GM23338 (cell line): ENCODE results near the gene SERPINB13.

ENCODE experiments used
- CREB1 ChIP-seq: fragments of 250-450 bp; sonication (Bioruptor Pico); IDR thresholded peaks from 2 replicates; pipeline ENCODE4 v1.5.0; 2020; ENCODE audit warnings: low read depth, mild to moderate bottlenecking, moderate library complexity
- CTCF ChIP-seq, 2 experiments: fragments of 200-600 bp in 1 of 2; sonication (generic) in 1 of 2; conservative IDR thresholded peaks; 2 replicates each; pipeline versions ENCODE4 v1.5.1 to v1.6.1; 2016 to 2017; ENCODE audit warnings: antibody characterized with exemption in 2 of 2, low read depth in 2 of 2, mild to moderate bottlenecking in 2 of 2, moderate library complexity in 1 of 2
- EZH2 ChIP-seq: fragments of 200-600 bp; sonication (generic); IDR thresholded peaks from one replicate; pipeline ENCODE4 v1.8.0; 2017; ENCODE audit warnings: antibody characterized with exemption, mild to moderate bottlenecking, low read depth; ENCODE audit not compliant: unreplicated experiment
- EZH2phosphoT487 ChIP-seq: fragments of 200-600 bp; sonication (generic); IDR thresholded peaks from one replicate; pipeline ENCODE4 v1.8.1; 2018; ENCODE audit warnings: antibody characterized with exemption; ENCODE audit not compliant: unreplicated experiment
- JUNB ChIP-seq: IDR thresholded peaks from one replicate; pipeline ENCODE4 v1.6.1; 2016; ENCODE audit warnings: antibody characterized with exemption; ENCODE audit not compliant: unreplicated experiment
- NANOG ChIP-seq: IDR thresholded peaks from 2 replicates; pipeline ENCODE4 v1.6.1; 2016; ENCODE audit warnings: antibody characterized with exemption, borderline replicate concordance
- POLR2AphosphoS5 ChIP-seq: IDR thresholded peaks from 2 replicates; pipeline ENCODE4 v1.6.1; 2016; ENCODE audit warnings: antibody characterized with exemption, low read depth
- REST ChIP-seq: IDR thresholded peaks from one replicate; pipeline ENCODE4 v1.6.1; 2018; ENCODE audit warnings: antibody characterized with exemption; ENCODE audit not compliant: unreplicated experiment
- STAT1 ChIP-seq: IDR thresholded peaks from one replicate; pipeline ENCODE4 v1.6.1; 2016; ENCODE audit warnings: antibody characterized with exemption; ENCODE audit not compliant: unreplicated experiment

- no peak for TF ChIP-seq REST
- TF ChIP-seq JUNB, result no peak
- no peak for TF ChIP-seq CTCF (conservative IDR thresholded peaks at IDR 0.05; ENCODE audit: low read depth in 2 of 2)
- no peak for TF ChIP-seq CREB1 (CRISPR knock-in tag)
- TF ChIP-seq POLR2AphosphoS5, result no peak
- no peak for TF ChIP-seq EZH2
- TF ChIP-seq EZH2phosphoT487, result no peak
- TF ChIP-seq NANOG, result no peak
- TF ChIP-seq STAT1, result no peak
Observed at GRCh38 chr18:63567276-63567675, 19.9 kb upstream of the SERPINB13 start.
